ENCODE measurements around the gene C11orf86.

Gene C11orf86

GRCh38 chr11:66967670-66968425 lies 7.3 kb upstream of the C11orf86 start:
- no peaks in the 10 kb centered on the region for H3K36me3 ChIP-seq (ENCODE audit: insufficient read depth, low read length)
- H2AFZ ChIP-seq (ENCODE audit: low read depth, low read length) = peak overlapping the region; percentile 56; the same call in 1 of the 2 replicates
- no peak for DNase-seq
- 0 out of 2 replicates have a peak, but pooled peaks cover 3% of the 10 kb centered on the region for H3K4me1 ChIP-seq (ENCODE audit: insufficient read depth, low read length)
- no peak for TF ChIP-seq CTCF (IDR thresholded peaks at IDR 0.05; ENCODE audit: borderline replicate concordance, extremely low read depth, low read length, poor library complexity, severe bottlenecking)
- TF ChIP-seq EZH2 (IDR thresholded peaks at IDR 0.05; ENCODE audit: borderline replicate concordance, low read depth, low read length, severe bottlenecking) = no peak
- ATAC-seq (ENCODE audit: insufficient read depth, low read depth) = no peak
- H3K9ac ChIP-seq (ENCODE audit: low read depth, low read length) = no peak overlapping the region
- no peaks in the 10 kb centered on the region for H3K79me2 ChIP-seq (ENCODE audit: insufficient read depth, low read length)
- no peaks in the 10 kb centered on the region for H3K9me3 ChIP-seq (ENCODE audit: insufficient read depth, low read length, severe bottlenecking)
- no peaks in the 10 kb centered on the region for H4K20me1 ChIP-seq (ENCODE audit: insufficient read depth, low read length)
- H3K27me3 ChIP-seq (ENCODE audit: insufficient read depth, low read length, poor library complexity) = no peaks in the 10 kb centered on the region
- H3K27ac ChIP-seq (ENCODE audit: low read length) = no peak overlapping the region
- H3K4me2 ChIP-seq (ENCODE audit: insufficient read depth, low read length) = no peak overlapping the region
- no peak overlapping the region for H3K4me3 ChIP-seq (ENCODE audit: low read depth in 1 of 2, low read length in 2 of 2)

GRCh38 chr11:66969584-66970225 lies 5.4 kb upstream of the C11orf86 start:
- TF ChIP-seq EZH2 (IDR thresholded peaks at IDR 0.05; ENCODE audit: borderline replicate concordance, low read depth, low read length, severe bottlenecking) = no peak
- TF ChIP-seq CTCF (IDR thresholded peaks at IDR 0.05; ENCODE audit: borderline replicate concordance, extremely low read depth, low read length, poor library complexity, severe bottlenecking) = no peak
- no peak for DNase-seq
- no peak overlapping the region for H3K27ac ChIP-seq (ENCODE audit: low read length)
- no peak overlapping the region for H2AFZ ChIP-seq (ENCODE audit: low read depth, low read length)
- ATAC-seq (ENCODE audit: insufficient read depth, low read depth) = no peak
- no peaks in the 10 kb centered on the region for H3K9me3 ChIP-seq (ENCODE audit: insufficient read depth, low read length, severe bottlenecking)
- H3K36me3 ChIP-seq (ENCODE audit: insufficient read depth, low read length) = no peaks in the 10 kb centered on the region
- no peaks in the 10 kb centered on the region for H3K27me3 ChIP-seq (ENCODE audit: insufficient read depth, low read length, poor library complexity)
- 0 out of 2 replicates have a peak, but pooled peaks cover 3% of the 10 kb centered on the region for H3K4me1 ChIP-seq (ENCODE audit: insufficient read depth, low read length)
- H3K4me3 ChIP-seq (ENCODE audit: low read depth in 1 of 2, low read length in 2 of 2) = no peak overlapping the region
- H3K79me2 ChIP-seq (ENCODE audit: insufficient read depth, low read length) = no peaks in the 10 kb centered on the region
- no peak overlapping the region for H3K9ac ChIP-seq (ENCODE audit: low read depth, low read length)
- H4K20me1 ChIP-seq (ENCODE audit: insufficient read depth, low read length) = no peaks in the 10 kb centered on the region
- no peak overlapping the region for H3K4me2 ChIP-seq (ENCODE audit: insufficient read depth, low read length)

GRCh38 chr11:66970371-66970806 lies 4.7 kb upstream of the C11orf86 start:
- ATAC-seq (ENCODE audit: insufficient read depth, low read depth) (no peak), DNase-seq (no peak)
- H3K27me3 ChIP-seq (ENCODE audit: insufficient read depth, low read length, poor library complexity) = no peaks in the 10 kb centered on the region
- H3K4me2 ChIP-seq (ENCODE audit: insufficient read depth, low read length) = no peak overlapping the region
- no peaks in the 10 kb centered on the region for H3K9me3 ChIP-seq (ENCODE audit: insufficient read depth, low read length, severe bottlenecking)
- H3K27ac ChIP-seq (ENCODE audit: low read length) = no peak overlapping the region
- TF ChIP-seq EZH2 (IDR thresholded peaks at IDR 0.05; ENCODE audit: borderline replicate concordance, low read depth, low read length, severe bottlenecking) = no peak
- no peak for TF ChIP-seq CTCF (IDR thresholded peaks at IDR 0.05; ENCODE audit: borderline replicate concordance, extremely low read depth, low read length, poor library complexity, severe bottlenecking)
- H3K4me1 ChIP-seq (ENCODE audit: insufficient read depth, low read length) = 0 out of 2 replicates have a peak, but pooled peaks cover 3% of the 10 kb centered on the region
- H3K36me3 ChIP-seq (ENCODE audit: insufficient read depth, low read length) = no peaks in the 10 kb centered on the region
- no peak overlapping the region for H3K9ac ChIP-seq (ENCODE audit: low read depth, low read length)
- no peak overlapping the region for H2AFZ ChIP-seq (ENCODE audit: low read depth, low read length)
- no peaks in the 10 kb centered on the region for H3K79me2 ChIP-seq (ENCODE audit: insufficient read depth, low read length)
- no peak overlapping the region for H3K4me3 ChIP-seq (ENCODE audit: low read depth in 1 of 2, low read length in 2 of 2)
- 0 out of 2 replicates have a peak, but pooled peaks cover 2% of the 10 kb centered on the region for H4K20me1 ChIP-seq (ENCODE audit: insufficient read depth, low read length)
